AG09319 (cell line): ENCODE results near the gene DMC1.

Experiments
- DNase-seq: peaks from one replicate; pipeline ENCODE4 v3.0.0-alpha.2; 2010; ENCODE audit warnings: low read depth; ENCODE audit errors: extremely low read depth
- CTCF ChIP-seq: IDR thresholded peaks from 2 replicates; pipeline ENCODE4 v1.5.1; 2011; ENCODE audit warnings: low read depth, mild to moderate bottlenecking, inconsistent platforms, low read length, moderate library complexity

DMC1 gene

DNA sequence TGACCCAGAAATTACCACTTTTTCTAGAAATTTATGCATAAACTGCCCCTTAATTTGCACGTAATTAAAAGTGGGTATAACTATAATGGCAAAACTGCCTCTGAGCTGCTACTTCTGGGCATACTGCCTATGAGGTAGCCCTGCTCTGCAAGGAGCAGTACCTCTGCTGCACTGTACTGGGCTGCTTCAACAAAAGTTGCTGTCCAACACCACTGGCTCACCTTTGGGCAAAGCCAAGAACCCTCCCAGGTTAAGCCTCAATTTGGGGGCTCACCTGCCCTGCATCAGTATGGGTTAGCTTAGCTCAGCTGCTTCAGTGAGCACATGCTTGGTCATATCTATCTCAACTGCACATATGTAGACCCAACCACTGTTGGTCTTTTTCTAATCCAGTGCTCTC lies 4.5 kb downstream of the DMC1 start:
- TF ChIP-seq CTCF, result no peak
- DNase-seq, result no peak

- no peak for TF ChIP-seq CTCF
- no peak for DNase-seq
These were observed 5.3 kb downstream of the DMC1 start for GRCh38 chr22:38564669-38565068.

GRCh38 chr22:38554281-38554680 lies 15.7 kb downstream of the DMC1 start:
- no peak for TF ChIP-seq CTCF
- DNase-seq, result peak; percentile 67

- no peak for TF ChIP-seq CTCF
- no peak for DNase-seq
These were observed 20.7 kb downstream of the DMC1 start for GRCh38 chr22:38549101-38549894.

GRCh38 chr22:38540701-38541100 lies 29.3 kb downstream of the DMC1 start:
- TF ChIP-seq CTCF, result no peak
- no peak for DNase-seq

- TF ChIP-seq CTCF, result no peak
These were observed 38.6 kb downstream of the DMC1 start for GRCh38 chr22:38531251-38531938.

GRCh38 chr22:38524429-38524828 lies 45.6 kb downstream of the DMC1 start:
- no peak for DNase-seq
- no peak for TF ChIP-seq CTCF

More at GRCh38 chr22:38531251-38531938, 38.6 kb downstream of the DMC1 start:
- no peak for DNase-seq
